ENCODE data around the gene EPS8L3. TPM values are rescaled to one million over a fixed set of nuclear protein-coding genes. Genes with fewer than 3 reads are reported as not detected.

The EPS8L3 gene
- total RNA-seq, 1 experiment from 2014 or later: 0.17 TPM

DNA sequence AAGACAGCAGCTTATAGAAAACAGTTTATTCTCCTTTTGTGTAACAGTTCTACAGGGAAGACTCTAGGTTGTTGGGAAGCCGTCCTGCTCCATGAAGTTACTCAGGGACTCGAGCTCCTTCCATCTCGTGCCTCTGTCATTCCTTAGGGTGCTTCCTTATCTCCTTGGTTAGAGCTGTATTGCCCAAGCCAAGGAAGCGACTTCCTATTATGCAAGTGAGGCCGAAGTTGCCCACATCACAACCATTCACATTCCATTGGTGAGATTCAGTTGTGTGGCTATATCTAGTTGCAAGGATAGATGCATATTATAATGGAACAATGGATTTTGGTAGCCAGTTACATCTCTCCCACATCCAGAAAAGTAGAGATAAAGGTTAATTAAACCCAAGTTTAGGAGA lies 42.7 kb downstream of the EPS8L3 start:
- POLR2A ChIA-PET: no interaction called here
- Mint-ChIP-seq H3K36me3 (peaks cover 6% of the 10 kb centered on the region), H3K27ac (no peak overlapping the region), H3K27me3 (ENCODE audit: low read depth) (peaks cover 10% of the 10 kb centered on the region), H3K4me1 (no peaks in the 10 kb centered on the region), H3K9me3 (peaks cover 17% of the 10 kb centered on the region), H3K4me3 (no peak overlapping the region)
- CTCF ChIA-PET: interaction anchor here (0.6 to 2.3 kb wide), 3 partner anchors 81 to 271 kb away, joined by 3 to 7 read pairs (median 3); partner anchors contain the start of gene AHCYL1
- no peak for TF ChIP-seq EMX1 (CRISPR knock-in tag; IDR thresholded peaks at IDR 0.05)
- TF ChIP-seq IRF2 (CRISPR knock-in tag; IDR thresholded peaks at IDR 0.05; ENCODE audit: borderline replicate concordance, low read depth): no peak
- no peak for DNase-seq (ENCODE audit: low spot score)
- ATAC-seq: no peak

DNA sequence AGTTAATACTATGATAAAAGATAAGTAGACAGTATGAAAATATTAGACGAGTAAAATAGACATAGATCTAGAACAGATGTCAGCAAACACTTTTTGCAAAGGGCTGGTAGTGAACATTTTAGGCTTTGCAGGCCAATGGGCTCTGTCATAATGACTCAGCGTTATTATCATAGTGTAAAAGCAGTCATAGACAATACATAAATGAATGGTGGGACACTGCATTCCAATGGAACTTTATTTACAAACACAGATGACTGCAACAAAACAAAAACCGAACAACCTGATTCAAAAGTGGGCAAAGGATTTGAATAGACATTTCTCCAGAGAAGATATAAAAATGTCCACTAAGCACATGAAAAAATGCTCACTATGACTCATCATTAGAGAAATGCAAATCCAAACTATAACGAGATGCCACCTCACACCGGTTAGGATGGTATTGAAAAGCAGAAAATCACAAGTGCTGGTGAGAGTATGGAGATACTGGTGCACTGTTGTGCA lies 44.3 kb downstream of the EPS8L3 start:
- ChIA-PET POLR2A (no interaction called here), CTCF (interaction anchor here (2.3 kb wide), 1 partner anchor 79 kb away, joined by 7 read pairs; no protein-coding TSS in a partner anchor)
- no peak for DNase-seq (ENCODE audit: low spot score)
- ATAC-seq: no peak
- Mint-ChIP-seq H3K4me1 (no peaks in the 10 kb centered on the region), H3K9me3 (peaks cover 7% of the 10 kb centered on the region), H3K27ac (no peak overlapping the region), H3K36me3 (no peaks in the 10 kb centered on the region), H3K4me3 (no peak overlapping the region), H3K27me3 (ENCODE audit: low read depth) (peaks cover under 1% of the 10 kb centered on the region; the same call in 1 of the 2 replicates)
- TF ChIP-seq, protein P1, sequence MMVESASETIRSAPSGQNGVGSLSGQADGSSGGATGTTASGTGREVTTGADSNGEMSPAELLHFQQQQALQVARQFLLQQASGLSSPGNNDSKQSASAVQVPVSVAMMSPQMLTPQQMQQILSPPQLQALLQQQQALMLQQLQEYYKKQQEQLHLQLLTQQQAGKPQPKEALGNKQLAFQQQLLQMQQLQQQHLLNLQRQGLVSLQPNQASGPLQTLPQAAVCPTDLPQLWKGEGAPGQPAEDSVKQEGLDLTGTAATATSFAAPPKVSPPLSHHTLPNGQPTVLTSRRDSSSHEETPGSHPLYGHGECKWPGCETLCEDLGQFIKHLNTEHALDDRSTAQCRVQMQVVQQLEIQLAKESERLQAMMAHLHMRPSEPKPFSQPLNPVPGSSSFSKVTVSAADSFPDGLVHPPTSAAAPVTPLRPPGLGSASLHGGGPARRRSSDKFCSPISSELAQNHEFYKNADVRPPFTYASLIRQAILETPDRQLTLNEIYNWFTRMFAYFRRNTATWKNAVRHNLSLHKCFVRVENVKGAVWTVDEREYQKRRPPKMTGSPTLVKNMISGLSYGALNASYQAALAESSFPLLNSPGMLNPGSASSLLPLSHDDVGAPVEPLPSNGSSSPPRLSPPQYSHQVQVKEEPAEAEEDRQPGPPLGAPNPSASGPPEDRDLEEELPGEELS (CRISPR knock-in tag; IDR thresholded peaks at IDR 0.05): no peak
- TF ChIP-seq CREM (CRISPR knock-in tag; IDR thresholded peaks at IDR 0.05) (no peak), PREB (CRISPR knock-in tag; IDR thresholded peaks at IDR 0.05; ENCODE audit: borderline replicate concordance) (no peak), ATF3 (CRISPR knock-in tag; conservative IDR thresholded peaks at IDR 0.05) (no peak), MYBL2 (CRISPR knock-in tag; IDR thresholded peaks at IDR 0.05) (no peak)

GRCh38 chr1:109718495-109718894 lies 45.2 kb downstream of the EPS8L3 start:
- ChIA-PET CTCF (interaction anchor here (0.6 to 2.5 kb wide), 6 partner anchors 32 to 266 kb away, joined by 3 to 15 read pairs (median 4); partner anchors contain the start of gene AHCYL1), POLR2A (no interaction called here)
- DNase-seq (ENCODE audit: low spot score): no peak
- TF ChIP-seq E2F5 (CRISPR knock-in tag; IDR thresholded peaks at IDR 0.05): no peak
- TF ChIP-seq ZNF532 (CRISPR knock-in tag; IDR thresholded peaks at IDR 0.05; ENCODE audit: borderline replicate concordance): no peak
- no peak for TF ChIP-seq ESRRA (CRISPR knock-in tag; IDR thresholded peaks at IDR 0.05; ENCODE audit: borderline replicate concordance)
- TF ChIP-seq NFYB (CRISPR knock-in tag; conservative IDR thresholded peaks at IDR 0.05; ENCODE audit: low read depth): no peak
- TF ChIP-seq HMGXB4 (CRISPR knock-in tag; IDR thresholded peaks at IDR 0.05): no peak
- H3K4me1 Mint-ChIP-seq: no peaks in the 10 kb centered on the region
- H3K27ac Mint-ChIP-seq: no peak overlapping the region
- ATAC-seq: peak; percentile 68
- no peaks in the 10 kb centered on the region for H3K36me3 Mint-ChIP-seq
- H3K4me3 Mint-ChIP-seq: no peak overlapping the region
- no peaks in the 10 kb centered on the region; the same call in 1 of the 2 replicates for H3K27me3 Mint-ChIP-seq (ENCODE audit: low read depth)
- H3K9me3 Mint-ChIP-seq: peaks cover 7% of the 10 kb centered on the region
